Central memory CD8-positive, alpha-beta T cell (primary cell): ENCODE data around the gene NLGN1.

Experiments used
- ATAC-seq: fragments of 150-1000 bp; cut with Tn5 transposase; replicated peaks from 2 replicates; pipeline ENCODE4 v1.10.0; 2022; ENCODE audit warnings: mild to moderate bottlenecking, moderate FRiP score, moderate number of reproducible peaks; ENCODE audit not compliant: poor library complexity, severe bottlenecking; ENCODE audit errors: extremely low read depth
- DNase-seq, 2 donors: peaks; one replicate each; pipeline ENCODE4 v3.0.0; 2021; ENCODE audit warnings: low spot score in 2 of 2
- H3K27ac Mint-ChIP-seq: one replicate; pipeline ENCODE4 v1.8.0; 2022; ENCODE audit warnings: low read depth, mild to moderate bottlenecking, moderate library complexity, mixed read lengths
- H3K27me3 Mint-ChIP-seq: one replicate; pipeline ENCODE4 v1.8.0; 2022; ENCODE audit warnings: mixed read lengths
- H3K36me3 Mint-ChIP-seq: one replicate; pipeline ENCODE4 v1.8.0; 2022; ENCODE audit warnings: mild to moderate bottlenecking, moderate library complexity, mixed read lengths; ENCODE audit not compliant: insufficient read depth
- H3K4me1 Mint-ChIP-seq: one replicate; pipeline ENCODE4 v1.8.0; 2022; ENCODE audit warnings: mixed read lengths
- H3K4me3 Mint-ChIP-seq: one replicate; pipeline ENCODE4 v1.8.0; 2022; ENCODE audit warnings: mild to moderate bottlenecking, moderate library complexity, mixed read lengths
- H3K9me3 Mint-ChIP-seq: one replicate; pipeline ENCODE4 v1.8.0; 2022; ENCODE audit warnings: mixed read lengths

Gene NLGN1

GRCh38 chr3:174058804-174059203, 661.3 kb downstream of the NLGN1 start:
- Mint-ChIP-seq H3K4me1 (no peaks in the 10 kb centered on the region), H3K9me3 (peaks cover 17% of the 10 kb centered on the region), H3K4me3 (no peak overlapping the region), H3K36me3 (no peaks in the 10 kb centered on the region), H3K27me3 (no peaks in the 10 kb centered on the region), H3K27ac (no peak overlapping the region)
- no peak for DNase-seq
- ATAC-seq: no peak

- DNase-seq: no peak
- H3K9me3 Mint-ChIP-seq: peaks cover 9% of the 10 kb centered on the region
- H3K4me3 Mint-ChIP-seq: no peak overlapping the region
- no peak for ATAC-seq
- no peaks in the 10 kb centered on the region for H3K36me3 Mint-ChIP-seq
- H3K4me1 Mint-ChIP-seq: no peaks in the 10 kb centered on the region
- H3K27ac Mint-ChIP-seq: no peak overlapping the region
- no peaks in the 10 kb centered on the region for H3K27me3 Mint-ChIP-seq
These were observed 662.9 kb downstream of the NLGN1 start for GRCh38 chr3:174060431-174060830.

GRCh38 chr3:174061162-174061561, 663.6 kb downstream of the NLGN1 start:
- no peaks in the 10 kb centered on the region for H3K27me3 Mint-ChIP-seq
- ATAC-seq (no peak), DNase-seq (no peak)
- H3K36me3 Mint-ChIP-seq: no peaks in the 10 kb centered on the region
- no peaks in the 10 kb centered on the region for H3K4me1 Mint-ChIP-seq
- no peak overlapping the region for H3K27ac Mint-ChIP-seq
- H3K4me3 Mint-ChIP-seq: no peak overlapping the region
- H3K9me3 Mint-ChIP-seq: peaks cover 9% of the 10 kb centered on the region

- ATAC-seq: no peak
- Mint-ChIP-seq H3K9me3 (peaks cover 9% of the 10 kb centered on the region), H3K4me3 (no peak overlapping the region), H3K4me1 (no peaks in the 10 kb centered on the region), H3K36me3 (no peaks in the 10 kb centered on the region), H3K27ac (no peak overlapping the region), H3K27me3 (no peaks in the 10 kb centered on the region)
- DNase-seq: no peak
These were observed 664.2 kb downstream of the NLGN1 start for GRCh38 chr3:174061731-174062130.

DNA sequence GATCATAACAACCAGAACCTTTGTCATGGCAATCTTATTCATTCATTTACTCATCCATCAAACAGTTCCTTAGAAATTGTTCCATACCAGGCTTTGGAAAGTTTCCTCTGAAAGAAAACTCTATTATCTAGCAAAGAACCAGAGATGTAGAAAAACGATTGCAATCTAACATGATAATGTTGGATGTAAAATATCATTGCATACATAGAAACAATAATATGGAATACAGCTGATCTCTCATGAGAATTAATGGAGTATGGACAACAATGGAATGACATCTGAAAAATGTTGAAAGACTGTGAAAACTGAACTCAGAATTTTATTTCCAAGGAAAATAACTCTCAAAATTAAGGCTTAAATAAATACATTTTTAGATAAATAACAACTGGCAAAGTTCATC, 665.4 kb downstream of the NLGN1 start:
- no peaks in the 10 kb centered on the region for H3K4me1 Mint-ChIP-seq
- H3K27me3 Mint-ChIP-seq: no peaks in the 10 kb centered on the region
- no peaks in the 10 kb centered on the region for H3K36me3 Mint-ChIP-seq
- ATAC-seq (no peak), DNase-seq (no peak)
- no peaks in the 10 kb centered on the region for H3K9me3 Mint-ChIP-seq
- H3K27ac Mint-ChIP-seq: no peak overlapping the region
- no peak overlapping the region for H3K4me3 Mint-ChIP-seq

- ATAC-seq: no peak
These were observed 670.5 kb downstream of the NLGN1 start for GRCh38 chr3:174068035-174068434.

GRCh38 chr3:174072675-174073074, 675.1 kb downstream of the NLGN1 start:
- Mint-ChIP-seq H3K27me3 (no peaks in the 10 kb centered on the region), H3K36me3 (no peaks in the 10 kb centered on the region), H3K27ac (no peak overlapping the region), H3K4me3 (no peak overlapping the region), H3K9me3 (peaks cover 17% of the 10 kb centered on the region), H3K4me1 (no peaks in the 10 kb centered on the region)
- DNase-seq (no peak), ATAC-seq (no peak)

More at GRCh38 chr3:174068035-174068434, 670.5 kb downstream of the NLGN1 start:
- Mint-ChIP-seq H3K27me3 (no peaks in the 10 kb centered on the region), H3K27ac (no peak overlapping the region), H3K36me3 (no peaks in the 10 kb centered on the region), H3K4me3 (no peak overlapping the region), H3K9me3 (peaks cover 11% of the 10 kb centered on the region), H3K4me1 (no peaks in the 10 kb centered on the region)
- DNase-seq: no peak

- H3K9me3 Mint-ChIP-seq: peaks cover 10% of the 10 kb centered on the region
- H3K4me1 Mint-ChIP-seq: no peaks in the 10 kb centered on the region
- H3K4me3 Mint-ChIP-seq: no peak overlapping the region
- ATAC-seq: no peak
- H3K27ac Mint-ChIP-seq: no peak overlapping the region
- DNase-seq: no peak
- H3K36me3 Mint-ChIP-seq: no peaks in the 10 kb centered on the region
- H3K27me3 Mint-ChIP-seq: no peaks in the 10 kb centered on the region
These were observed 686.2 kb downstream of the NLGN1 start for GRCh38 chr3:174083706-174084105.

GRCh38 chr3:174089592-174089991, 692.0 kb downstream of the NLGN1 start:
- DNase-seq (no peak), ATAC-seq (no peak)
- no peaks in the 10 kb centered on the region for H3K27me3 Mint-ChIP-seq
- H3K27ac Mint-ChIP-seq: no peak overlapping the region
- H3K4me1 Mint-ChIP-seq: no peaks in the 10 kb centered on the region
- peaks cover 4% of the 10 kb centered on the region for H3K9me3 Mint-ChIP-seq
- H3K4me3 Mint-ChIP-seq: no peak overlapping the region
- H3K36me3 Mint-ChIP-seq: no peaks in the 10 kb centered on the region

GRCh38 chr3:174094669-174095068, 697.1 kb downstream of the NLGN1 start:
- Mint-ChIP-seq H3K9me3 (no peaks in the 10 kb centered on the region), H3K4me1 (no peaks in the 10 kb centered on the region), H3K27me3 (no peaks in the 10 kb centered on the region), H3K4me3 (no peak overlapping the region), H3K27ac (no peak overlapping the region), H3K36me3 (no peaks in the 10 kb centered on the region)
- no peak for ATAC-seq
- no peak for DNase-seq

- DNase-seq (no peak), ATAC-seq (no peak)
- Mint-ChIP-seq H3K4me3 (no peak overlapping the region), H3K27me3 (no peaks in the 10 kb centered on the region), H3K4me1 (no peaks in the 10 kb centered on the region), H3K36me3 (no peaks in the 10 kb centered on the region), H3K9me3 (peaks cover 7% of the 10 kb centered on the region), H3K27ac (no peak overlapping the region)
These were observed 700.1 kb downstream of the NLGN1 start for GRCh38 chr3:174097686-174098085.

GRCh38 chr3:174098746-174099145, 701.2 kb downstream of the NLGN1 start:
- H3K4me3 Mint-ChIP-seq: no peak overlapping the region
- no peak overlapping the region for H3K27ac Mint-ChIP-seq
- DNase-seq (no peak), ATAC-seq (no peak)
- H3K9me3 Mint-ChIP-seq: peaks cover 7% of the 10 kb centered on the region
- H3K36me3 Mint-ChIP-seq: no peaks in the 10 kb centered on the region
- no peaks in the 10 kb centered on the region for H3K27me3 Mint-ChIP-seq
- H3K4me1 Mint-ChIP-seq: no peaks in the 10 kb centered on the region

DNA sequence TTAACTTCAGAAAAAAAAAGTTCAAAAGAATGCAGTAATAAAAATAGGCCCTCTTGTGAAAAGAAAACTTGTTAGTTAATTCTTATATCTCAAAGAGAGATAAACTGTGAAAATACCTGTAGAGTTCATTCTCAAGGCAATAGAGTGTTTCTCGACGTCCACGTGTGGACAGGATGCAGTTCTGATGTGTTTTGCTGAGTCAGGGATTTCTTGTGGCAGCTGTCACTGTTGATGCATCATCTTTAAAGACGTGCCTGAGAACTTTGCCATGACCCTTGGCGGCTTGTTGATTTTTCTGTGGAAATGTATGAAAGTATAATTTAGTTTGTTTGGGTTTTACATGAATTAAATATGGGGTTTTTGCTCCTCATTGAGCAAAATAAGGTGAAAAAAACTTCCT, 702.2 kb downstream of the NLGN1 start:
- Mint-ChIP-seq H3K4me1 (no peaks in the 10 kb centered on the region), H3K9me3 (peaks cover 11% of the 10 kb centered on the region), H3K27ac (no peak overlapping the region), H3K27me3 (no peaks in the 10 kb centered on the region), H3K4me3 (no peak overlapping the region), H3K36me3 (no peaks in the 10 kb centered on the region)
- DNase-seq (no peak), ATAC-seq (no peak)

DNA sequence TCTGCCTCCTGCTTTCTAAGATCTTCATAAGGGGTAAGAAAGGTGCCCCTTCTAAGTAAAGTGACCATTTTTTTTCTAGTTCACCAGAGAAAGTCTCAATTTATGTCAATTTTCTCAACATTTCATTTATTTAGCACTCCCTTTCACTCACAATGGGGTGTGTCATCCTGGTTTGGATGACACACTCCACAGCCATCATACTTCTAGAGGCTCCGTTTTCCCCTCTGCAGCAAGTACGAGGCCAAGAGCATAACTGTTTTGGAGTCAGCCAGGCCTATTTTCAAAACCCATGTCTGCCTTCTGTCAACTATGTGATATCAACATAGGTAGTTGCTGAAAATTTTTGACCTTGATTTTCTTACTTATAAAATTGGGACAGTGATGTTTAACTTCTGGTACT, 703.2 kb downstream of the NLGN1 start:
- H3K4me1 Mint-ChIP-seq: no peaks in the 10 kb centered on the region
- no peaks in the 10 kb centered on the region for H3K27me3 Mint-ChIP-seq
- ATAC-seq: no peak
- no peak for DNase-seq
- no peaks in the 10 kb centered on the region for H3K36me3 Mint-ChIP-seq
- no peak overlapping the region for H3K4me3 Mint-ChIP-seq
- peaks cover 16% of the 10 kb centered on the region for H3K9me3 Mint-ChIP-seq
- H3K27ac Mint-ChIP-seq: no peak overlapping the region
